Mesothelial cell of epicardium (in vitro differentiated cells): Measurements from ENCODE around the gene TESK1. TPM values are rescaled to one million over a fixed set of nuclear protein-coding genes. Genes with fewer than 3 reads are reported as not detected.

ENCODE experiments used
- DNase-seq, 2 experiments: peaks; one replicate each; pipeline ENCODE4 v3.0.0; 2021; ENCODE audit warnings: low spot score in 2 of 2; ENCODE audit not compliant: unreplicated experiment in 2 of 2
- H3K27ac Mint-ChIP-seq: 2 replicates; pipeline ENCODE4 v1.8.0; 2021; ENCODE audit warnings: mixed read lengths
- H3K27me3 Mint-ChIP-seq: 2 replicates; pipeline ENCODE4 v1.8.0; 2021; ENCODE audit warnings: low read depth, mixed read lengths
- H3K36me3 Mint-ChIP-seq: 2 replicates; pipeline ENCODE4 v1.8.0; 2021; ENCODE audit warnings: mixed read lengths
- H3K4me1 Mint-ChIP-seq: 2 replicates; pipeline ENCODE4 v1.8.0; 2021; ENCODE audit warnings: mixed read lengths
- H3K4me3 Mint-ChIP-seq: 2 replicates; pipeline ENCODE4 v1.8.0; 2021; ENCODE audit warnings: mild to moderate bottlenecking, moderate library complexity, mixed read lengths
- H3K9me3 Mint-ChIP-seq: 2 replicates; pipeline ENCODE4 v1.8.0; 2021; ENCODE audit warnings: mixed read lengths
- microRNA-seq: library from miRNA; unstranded; fragments of <30 nt; microRNA quantifications from one replicate; pipeline ENCODE4 v1.2.0, GENCODE V29; 2021; ENCODE audit warnings: inconsistent platforms, mixed read lengths
- total RNA-seq: library from RNA; stranded (reverse); gene quantifications from 3 replicates; pipeline ENCODE4 v1.2.1, GENCODE V29; 2021
- TF ChIP-seq, protein P1 (sequence below): fragments of 200-600 bp; sonication (generic); IDR thresholded peaks from one replicate; pipeline ENCODE4 v1.5.0; 2021; ENCODE audit warnings: antibody characterized with exemption; ENCODE audit not compliant: unreplicated experiment

TESK1 gene
- total RNA-seq, 1 donor from 2014 or later: 49.0 TPM

DNA sequence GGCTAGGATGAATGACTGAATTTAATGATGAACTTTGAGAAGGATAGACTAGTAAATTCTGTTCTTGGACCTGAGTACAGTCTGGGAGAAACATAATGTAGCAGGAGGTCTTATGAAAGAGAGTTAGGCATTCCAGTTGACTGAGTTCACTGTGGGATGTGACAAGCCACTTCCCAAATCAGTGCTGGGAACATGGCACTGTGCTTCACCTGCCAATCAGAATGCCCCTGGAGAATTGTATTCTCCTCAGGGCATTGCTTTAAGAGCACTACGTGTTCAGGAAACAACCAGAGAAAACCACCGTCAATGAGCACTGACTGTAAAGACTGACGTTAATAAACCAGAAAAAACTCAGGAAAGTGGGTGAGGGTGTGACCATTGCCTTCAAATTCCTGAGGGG, 54.3 kb downstream of the TESK1 start:
- Mint-ChIP-seq H3K27me3 (peaks cover 3% of the 10 kb centered on the region), H3K4me1 (peaks cover 35% of the 10 kb centered on the region)
- DNase-seq: no peak

More for the DNA sequence above, 54.3 kb downstream of the TESK1 start:
- H3K4me3 Mint-ChIP-seq: peak overlapping the region; percentile 76
- H3K36me3 Mint-ChIP-seq: peaks cover 3% of the 10 kb centered on the region
- no peaks in the 10 kb centered on the region for H3K9me3 Mint-ChIP-seq
- H3K27ac Mint-ChIP-seq: peak overlapping the region; percentile 98
- TF ChIP-seq, protein P1, sequence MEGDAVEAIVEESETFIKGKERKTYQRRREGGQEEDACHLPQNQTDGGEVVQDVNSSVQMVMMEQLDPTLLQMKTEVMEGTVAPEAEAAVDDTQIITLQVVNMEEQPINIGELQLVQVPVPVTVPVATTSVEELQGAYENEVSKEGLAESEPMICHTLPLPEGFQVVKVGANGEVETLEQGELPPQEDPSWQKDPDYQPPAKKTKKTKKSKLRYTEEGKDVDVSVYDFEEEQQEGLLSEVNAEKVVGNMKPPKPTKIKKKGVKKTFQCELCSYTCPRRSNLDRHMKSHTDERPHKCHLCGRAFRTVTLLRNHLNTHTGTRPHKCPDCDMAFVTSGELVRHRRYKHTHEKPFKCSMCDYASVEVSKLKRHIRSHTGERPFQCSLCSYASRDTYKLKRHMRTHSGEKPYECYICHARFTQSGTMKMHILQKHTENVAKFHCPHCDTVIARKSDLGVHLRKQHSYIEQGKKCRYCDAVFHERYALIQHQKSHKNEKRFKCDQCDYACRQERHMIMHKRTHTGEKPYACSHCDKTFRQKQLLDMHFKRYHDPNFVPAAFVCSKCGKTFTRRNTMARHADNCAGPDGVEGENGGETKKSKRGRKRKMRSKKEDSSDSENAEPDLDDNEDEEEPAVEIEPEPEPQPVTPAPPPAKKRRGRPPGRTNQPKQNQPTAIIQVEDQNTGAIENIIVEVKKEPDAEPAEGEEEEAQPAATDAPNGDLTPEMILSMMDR: no peak

Small RNA genes lying within 50 kb of the gene (microRNA-seq; reads per million reads assigned to microRNA genes)
- 3.5 reads per million, percentile 9 among the genes with 10 or more reads in this experiment for gene MIR4667

Other genes starting within 250 kb of the TESK1 start
- gene RUSC2, start 115.2 kb upstream of the TESK1 start, total RNA-seq: 33.5 to 36.1 TPM (median 34.5 TPM) in 3 replicates
- gene CD72, start 13.2 kb downstream of the TESK1 start, total RNA-seq: 4.2 to 5.2 TPM (median 4.7 TPM) in 3 replicates
- not detected in 3 replicates for gene SIT1, start 45.7 kb downstream of the TESK1 start, total RNA-seq
- 20,234 to 21,305 TPM (median 21,148 TPM) in 3 replicates for gene RMRP, start 52.8 kb downstream of the TESK1 start, total RNA-seq
- gene CCDC107, start 53.0 kb downstream of the TESK1 start, total RNA-seq: 16.7 to 17.8 TPM (median 17.0 TPM) in 3 replicates
- 6.3 to 8.0 TPM (median 6.5 TPM) in 3 replicates for gene ARHGEF39, start 59.9 kb downstream of the TESK1 start, total RNA-seq
- 1.1 to 2.3 TPM (median 1.7 TPM) in 3 replicates for gene CA9, start 68.7 kb downstream of the TESK1 start, total RNA-seq
- 289 to 294 TPM (median 291 TPM) in 3 replicates for gene TPM2, start 84.7 kb downstream of the TESK1 start, total RNA-seq
- 224 to 230 TPM (median 226 TPM) in 3 replicates for gene TLN1, start 126.9 kb downstream of the TESK1 start, total RNA-seq
- gene CREB3, start 127.4 kb downstream of the TESK1 start, total RNA-seq: 29.1 to 32.7 TPM (median 31.6 TPM) in 3 replicates
- 81.5 to 84.7 TPM (median 83.9 TPM) in 3 replicates for gene GBA2, start 144.0 kb downstream of the TESK1 start, total RNA-seq
- gene RGP1, start 144.0 kb downstream of the TESK1 start, total RNA-seq: 32.6 to 34.3 TPM (median 33.9 TPM) in 3 replicates
- not detected in 3 replicates for gene MSMP, start 149.0 kb downstream of the TESK1 start, total RNA-seq
- gene NPR2, start 186.3 kb downstream of the TESK1 start, total RNA-seq: 27.2 to 32.4 TPM (median 30.6 TPM) in 3 replicates
- 0.89 to 1.6 TPM (median 1.4 TPM) in 3 replicates for gene SPAG8, start 207.0 kb downstream of the TESK1 start, total RNA-seq
- 29.3 to 31.3 TPM (median 30.7 TPM) in 3 replicates for gene HINT2, start 209.8 kb downstream of the TESK1 start, total RNA-seq
- 0.07 TPM in 1 of 3 replicates, not detected in the others for gene FAM221B, start 223.5 kb downstream of the TESK1 start, total RNA-seq
- gene TMEM8B, start 224.0 kb downstream of the TESK1 start, total RNA-seq: 44.4 to 47.9 TPM (median 45.0 TPM) in 3 replicates